ACC112 (cell line): ENCODE results near the gene KYAT1.
"Not testable (repeated sequence)": the region's sequence is repeated elsewhere in the genome, so short reads cannot be mapped to it uniquely, and the experiment has no call there.

ENCODE experiments used
- H2AFZ ChIP-seq: fragments of 200-600 bp; sonication (generic); one replicate; pipeline ENCODE4 v1.6.0; 2017; ENCODE audit warnings: antibody characterized with exemption, low read length; ENCODE audit not compliant: unreplicated experiment
- H3K27ac ChIP-seq: fragments of 200-600 bp; sonication (generic); 2 replicates; pipeline ENCODE4 v1.5.1; 2014; ENCODE audit warnings: low read depth, mild to moderate bottlenecking, antibody characterized with exemption, low read length, moderate library complexity
- H3K27me3 ChIP-seq: fragments of 200-600 bp; sonication (generic); 2 replicates; pipeline ENCODE4 v1.6.1; 2014; ENCODE audit warnings: mild to moderate bottlenecking, antibody characterized with exemption, low read length, moderate library complexity, mixed read lengths; ENCODE audit not compliant: insufficient read depth
- H3K36me3 ChIP-seq: fragments of 200-600 bp; sonication (generic); 2 replicates; pipeline ENCODE4 v1.6.1; 2016; ENCODE audit warnings: mild to moderate bottlenecking, antibody characterized with exemption, low read length, moderate library complexity, mixed read lengths; ENCODE audit not compliant: insufficient read depth
- H3K4me1 ChIP-seq: fragments of 200-600 bp; sonication (generic); one replicate; pipeline ENCODE4 v1.6.1; 2016; ENCODE audit warnings: low read length, mixed read lengths; ENCODE audit not compliant: insufficient read depth, unreplicated experiment, control insufficient read depth
- H3K4me3 ChIP-seq: fragments of 200-600 bp; sonication (generic); 2 replicates; pipeline ENCODE4 v1.5.1; 2014; ENCODE audit warnings: mild to moderate bottlenecking, low read depth, low read length
- H3K79me2 ChIP-seq: fragments of 200-600 bp; sonication (generic); one replicate; pipeline ENCODE4 v1.6.0; 2016; ENCODE audit warnings: low read length; ENCODE audit not compliant: control insufficient read depth, unreplicated experiment, insufficient read depth

The KYAT1 gene

DNA sequence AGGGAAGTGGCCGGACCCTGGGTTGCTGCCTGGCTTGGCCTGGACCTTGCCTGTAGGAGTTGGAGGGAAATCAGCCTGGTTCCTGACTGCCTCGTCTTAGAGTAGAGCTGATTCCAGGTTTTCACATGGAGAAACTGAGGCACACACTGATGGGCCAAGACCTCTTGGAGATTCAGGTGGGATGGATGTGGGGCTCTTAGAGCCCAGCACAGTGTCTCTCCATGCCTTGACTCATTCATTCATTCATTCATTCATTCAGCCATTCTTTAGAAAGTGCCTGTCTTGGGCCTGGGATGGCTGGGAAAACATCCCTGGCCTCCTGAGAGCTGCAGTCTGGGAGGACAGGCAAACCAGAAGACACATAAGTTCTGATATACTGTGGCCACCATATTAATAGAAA lies 2.4 kb upstream of the KYAT1 start:
- H3K27me3 ChIP-seq, result no peaks in the 10 kb centered on the region
- H3K4me1 ChIP-seq, result peaks cover 25% of the 10 kb centered on the region
- no peak overlapping the region for H3K27ac ChIP-seq
- no peak overlapping the region for H2AFZ ChIP-seq
- H3K79me2 ChIP-seq, result peaks cover 70% of the 10 kb centered on the region
- peaks cover 5% of the 10 kb centered on the region for H3K36me3 ChIP-seq
- peak overlapping the region; percentile 97 for H3K4me3 ChIP-seq

DNA sequence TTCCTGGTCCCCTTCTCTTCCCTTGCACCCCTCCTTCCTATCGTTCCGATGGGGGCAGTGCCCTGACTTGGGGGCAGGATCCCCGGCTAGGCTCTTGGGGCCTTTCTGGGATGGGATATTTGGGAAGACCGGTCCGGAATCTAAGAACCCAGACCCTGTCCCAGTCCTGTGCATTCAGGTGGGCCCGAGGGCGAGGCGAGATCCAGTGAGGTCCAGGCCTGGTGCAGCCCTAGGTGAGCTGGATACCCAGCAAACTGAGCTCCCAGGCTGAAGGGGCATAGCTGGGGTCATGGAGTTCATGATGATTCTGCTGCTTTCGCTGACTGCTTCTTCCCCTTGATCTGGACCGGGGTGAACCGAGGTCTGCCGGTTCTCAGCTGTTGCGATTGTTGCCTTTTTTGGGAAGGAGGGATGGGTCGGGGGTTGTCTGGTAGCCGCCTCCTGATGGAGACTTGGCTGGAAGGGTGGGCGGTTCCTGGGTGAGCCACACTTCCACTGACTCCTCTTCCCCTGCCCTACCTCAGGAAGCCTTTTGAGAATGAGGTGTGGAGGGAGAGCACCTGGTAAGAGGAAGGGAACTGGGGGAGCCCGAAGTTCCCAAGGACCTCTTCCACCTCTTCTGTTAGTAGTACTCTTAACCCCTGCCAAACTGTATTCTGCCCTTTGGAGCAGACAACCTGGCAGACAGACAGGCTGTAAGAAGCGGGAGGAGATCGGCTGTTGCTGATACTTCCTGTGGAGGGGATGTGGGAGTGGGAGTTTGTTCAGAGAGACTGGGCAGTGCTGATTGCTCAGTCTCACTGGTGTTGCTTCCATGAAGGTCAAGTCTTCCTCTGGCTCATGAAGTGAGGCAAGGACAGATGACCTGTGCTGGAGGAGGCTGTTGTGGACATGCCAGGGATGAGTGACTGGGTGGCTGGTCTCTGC lies 1.2 kb upstream of the KYAT1 start:
- Histone ChIP-seq H3K27ac (peak overlapping the region; percentile 69), H3K36me3 (no peaks in the 10 kb centered on the region), H3K27me3 (no peaks in the 10 kb centered on the region), H3K4me3 (peak overlapping the region; percentile 97), H3K79me2 (peaks cover 58% of the 10 kb centered on the region), H2AFZ (peak overlapping the region; percentile 20), H3K4me1 (peaks cover 18% of the 10 kb centered on the region)

DNA sequence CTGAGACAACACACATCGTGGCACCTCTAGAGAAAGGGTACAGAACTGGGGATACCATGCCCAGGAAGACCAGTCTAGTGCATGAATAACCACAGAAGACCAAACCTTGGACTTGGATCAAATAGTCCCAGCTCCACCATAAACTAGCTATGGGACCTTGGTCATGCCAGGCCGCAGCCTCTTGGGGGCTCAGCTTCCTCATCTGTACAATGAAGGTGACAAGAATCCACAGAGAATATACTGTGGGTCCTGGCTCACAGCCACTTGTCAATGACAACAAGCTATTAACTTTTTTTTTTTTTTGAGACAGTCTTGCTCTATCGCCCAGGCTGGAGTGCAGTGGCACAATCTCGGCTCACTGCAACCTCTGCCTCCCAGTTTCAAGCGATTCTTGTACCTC lies 3.9 kb downstream of the KYAT1 start:
- Histone ChIP-seq H3K36me3 (no peaks in the 10 kb centered on the region), H3K27ac (no peak overlapping the region), H2AFZ (no peak overlapping the region), H3K4me1 (peaks cover 16% of the 10 kb centered on the region), H3K79me2 (peaks cover 22% of the 10 kb centered on the region), H3K4me3 (no peak overlapping the region), H3K27me3 (no peaks in the 10 kb centered on the region)

DNA sequence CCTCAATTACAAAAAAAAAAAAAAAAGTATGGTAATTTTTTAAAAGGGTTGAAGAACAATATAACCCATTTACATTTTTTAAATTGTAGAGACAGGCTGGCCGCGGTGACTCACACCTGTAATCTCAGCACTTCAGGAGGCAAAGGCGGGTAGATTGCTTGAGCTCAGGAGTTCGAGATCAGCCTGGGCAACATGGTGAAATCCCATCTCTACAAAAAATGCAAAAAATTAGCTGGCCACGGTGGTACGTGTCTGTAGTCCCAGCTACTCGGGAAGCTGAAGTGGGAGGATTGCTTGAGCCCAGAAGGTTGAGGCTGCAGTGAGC lies 10.8 kb downstream of the KYAT1 start:
- not testable (repeated sequence) for H3K27me3 ChIP-seq, H3K27ac ChIP-seq, H3K36me3 ChIP-seq, H3K79me2 ChIP-seq, H3K4me3 ChIP-seq, H2AFZ ChIP-seq
- peaks cover 13% of the 10 kb centered on the region for H3K4me1 ChIP-seq

DNA sequence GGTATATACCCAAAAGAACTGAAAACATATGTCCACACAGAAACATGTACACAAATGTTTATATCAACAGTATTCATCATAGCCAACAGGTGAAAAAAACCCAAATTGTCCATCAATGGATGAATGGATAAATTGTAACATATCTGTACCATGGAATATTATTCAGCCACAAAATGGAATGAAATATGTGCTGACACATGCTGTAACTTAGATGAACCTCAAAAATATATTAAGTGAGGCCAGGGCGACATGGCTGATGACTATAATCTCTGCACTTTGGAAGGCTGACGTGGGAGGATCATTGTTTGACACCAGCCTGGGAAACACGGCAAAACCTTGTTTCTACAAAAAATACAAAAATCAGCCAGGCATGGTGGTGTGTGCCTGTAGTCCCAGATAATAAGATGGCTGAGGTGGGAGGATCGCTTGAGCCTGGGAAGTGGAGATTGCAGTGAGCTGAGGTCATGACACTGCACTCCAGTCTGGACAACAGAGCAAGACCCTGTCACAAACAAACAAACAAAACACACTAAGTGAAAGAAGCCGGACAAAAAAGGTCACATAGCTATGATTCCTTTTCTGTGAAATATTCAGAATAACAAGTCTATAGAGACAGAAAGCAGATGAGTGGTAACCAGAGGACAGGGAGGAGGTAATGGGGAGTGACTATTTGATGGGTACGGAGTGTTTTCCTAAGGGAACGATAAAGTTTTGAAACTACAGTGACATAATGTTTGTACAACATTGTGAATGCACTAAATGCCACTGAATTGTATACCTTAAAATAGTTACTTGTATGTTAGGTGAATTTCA lies 11.4 kb downstream of the KYAT1 start:
- Histone ChIP-seq H3K4me3 (no peak overlapping the region), H2AFZ (no peak overlapping the region), H3K36me3 (no peaks in the 10 kb centered on the region), H3K79me2 (no peaks in the 10 kb centered on the region), H3K4me1 (peaks cover 7% of the 10 kb centered on the region), H3K27me3 (no peaks in the 10 kb centered on the region), H3K27ac (no peak overlapping the region)

DNA sequence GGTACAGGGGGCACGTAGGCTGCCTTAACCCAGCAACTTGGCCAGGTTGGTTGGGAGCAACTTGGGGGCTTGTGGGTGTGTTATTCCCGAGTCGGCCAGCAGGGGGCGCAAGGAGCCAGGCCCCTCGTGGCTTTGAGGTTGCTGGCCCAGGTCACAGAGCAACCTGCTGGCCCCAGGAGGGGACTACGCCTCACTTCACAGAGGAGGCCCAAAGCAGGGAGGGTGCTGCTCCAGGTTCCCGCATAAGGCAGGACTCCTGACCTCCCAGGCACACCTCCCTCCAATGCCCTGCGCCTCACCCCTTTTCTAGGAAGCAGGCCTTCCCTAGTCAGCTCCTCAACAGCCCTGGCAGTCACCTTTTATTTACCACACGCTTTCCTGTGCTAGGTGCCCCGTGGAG lies 18.1 kb downstream of the KYAT1 start:
- H3K27ac ChIP-seq, result no peak overlapping the region
- H3K79me2 ChIP-seq, result no peaks in the 10 kb centered on the region

DNA sequence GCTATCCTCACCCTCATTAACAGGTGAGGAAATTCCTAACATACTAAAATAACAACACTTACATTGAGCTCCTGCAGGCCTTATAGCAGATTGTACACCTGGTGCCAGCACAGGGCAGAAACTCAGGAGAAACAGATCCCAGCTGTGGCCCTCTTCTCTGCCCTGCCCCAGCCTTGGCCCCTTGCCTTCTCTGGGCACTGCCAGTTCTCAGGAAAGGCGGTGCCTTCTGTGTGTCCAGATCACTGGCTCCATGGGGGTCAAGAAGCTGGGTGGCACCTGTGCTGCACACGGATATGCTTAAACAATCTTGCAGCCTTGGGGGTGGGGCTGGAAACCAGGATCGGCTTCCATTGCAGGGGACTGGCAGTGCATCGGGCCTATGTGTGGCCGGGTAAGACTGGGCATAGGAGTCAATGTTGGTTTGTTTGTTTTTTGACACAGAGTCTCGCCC lies 19.3 kb downstream of the KYAT1 start:
- Histone ChIP-seq H3K27me3 (no peaks in the 10 kb centered on the region), H3K4me3 (no peak overlapping the region), H3K27ac (no peak overlapping the region), H3K4me1 (peaks cover 6% of the 10 kb centered on the region), H2AFZ (no peak overlapping the region), H3K79me2 (no peaks in the 10 kb centered on the region), H3K36me3 (no peaks in the 10 kb centered on the region)

More for the DNA sequence above, 18.1 kb downstream of the KYAT1 start:
- H3K36me3 ChIP-seq, result no peaks in the 10 kb centered on the region
- H2AFZ ChIP-seq, result no peak overlapping the region
- H3K4me1 ChIP-seq, result peaks cover 6% of the 10 kb centered on the region
- no peak overlapping the region for H3K4me3 ChIP-seq
- no peaks in the 10 kb centered on the region for H3K27me3 ChIP-seq

DNA sequence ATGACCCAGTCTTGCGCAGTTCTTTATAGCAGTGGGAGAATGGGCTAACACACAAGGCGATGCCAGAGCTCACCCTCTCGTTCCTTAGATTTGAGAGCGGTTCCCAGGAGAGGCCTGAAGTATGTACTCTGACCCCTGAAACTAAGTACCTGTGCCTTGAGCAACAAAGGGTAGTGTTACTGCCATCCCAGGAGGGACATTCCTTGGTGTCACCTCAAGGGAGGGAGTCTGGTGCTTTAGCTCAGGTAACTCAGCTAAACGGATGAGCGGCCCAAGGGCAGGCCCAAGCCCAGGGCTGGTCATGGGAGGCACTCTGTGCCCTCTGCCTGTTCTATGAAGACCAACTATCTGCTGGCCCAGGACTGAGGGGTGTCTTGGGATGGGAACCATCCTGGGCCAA lies 20.2 kb downstream of the KYAT1 start:
- H3K4me3 ChIP-seq, result no peak overlapping the region
- H3K27me3 ChIP-seq, result no peaks in the 10 kb centered on the region
- H3K79me2 ChIP-seq, result no peaks in the 10 kb centered on the region
- no peak overlapping the region for H3K27ac ChIP-seq
- H2AFZ ChIP-seq, result no peak overlapping the region
- H3K4me1 ChIP-seq, result peaks cover 6% of the 10 kb centered on the region
- no peaks in the 10 kb centered on the region for H3K36me3 ChIP-seq

DNA sequence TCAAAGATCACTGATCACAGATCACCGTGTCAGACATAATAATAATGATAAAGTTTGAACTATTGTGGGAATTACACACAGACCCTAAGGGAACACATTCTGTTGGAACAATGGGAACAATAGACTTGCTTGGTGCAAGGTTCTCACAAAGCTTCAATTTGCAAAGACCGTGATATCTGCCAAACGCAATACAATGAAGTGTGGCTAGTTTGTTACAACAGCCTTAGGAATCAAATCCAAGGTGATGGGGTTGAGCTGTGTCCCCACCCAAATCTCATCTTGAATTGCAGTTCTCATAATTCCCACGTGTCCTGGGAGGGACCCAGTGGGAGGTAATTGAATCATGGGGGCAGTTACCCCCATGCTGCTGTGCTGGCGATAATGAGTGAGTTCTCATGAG lies 20.8 kb downstream of the KYAT1 start:
- Histone ChIP-seq H2AFZ (no peak overlapping the region), H3K4me3 (no peak overlapping the region), H3K79me2 (no peaks in the 10 kb centered on the region), H3K27me3 (no peaks in the 10 kb centered on the region), H3K4me1 (peaks cover 6% of the 10 kb centered on the region), H3K27ac (no peak overlapping the region), H3K36me3 (no peaks in the 10 kb centered on the region)

DNA sequence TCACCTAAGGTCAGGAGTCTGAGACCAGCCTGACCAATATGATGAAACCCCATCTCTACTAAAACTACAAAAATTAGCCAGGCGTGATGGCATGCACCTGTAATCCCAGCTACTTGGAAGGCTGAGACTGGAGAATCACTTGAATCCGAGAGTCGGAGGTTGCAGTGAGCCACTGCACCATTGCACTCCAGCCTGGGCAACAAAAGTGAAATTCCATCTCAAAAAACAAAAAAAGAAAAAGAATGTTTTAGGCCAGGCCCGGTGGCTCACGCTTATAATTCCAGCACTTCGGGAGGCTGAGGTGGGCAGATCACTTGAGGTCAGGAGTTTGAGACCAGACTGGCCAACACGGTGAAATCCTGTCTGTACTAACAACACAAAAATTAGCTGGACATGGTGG lies 23.3 kb downstream of the KYAT1 start:
- not testable (repeated sequence) for H3K27ac ChIP-seq, H3K4me1 ChIP-seq, H3K79me2 ChIP-seq, H3K36me3 ChIP-seq, H3K4me3 ChIP-seq, H2AFZ ChIP-seq, H3K27me3 ChIP-seq

DNA sequence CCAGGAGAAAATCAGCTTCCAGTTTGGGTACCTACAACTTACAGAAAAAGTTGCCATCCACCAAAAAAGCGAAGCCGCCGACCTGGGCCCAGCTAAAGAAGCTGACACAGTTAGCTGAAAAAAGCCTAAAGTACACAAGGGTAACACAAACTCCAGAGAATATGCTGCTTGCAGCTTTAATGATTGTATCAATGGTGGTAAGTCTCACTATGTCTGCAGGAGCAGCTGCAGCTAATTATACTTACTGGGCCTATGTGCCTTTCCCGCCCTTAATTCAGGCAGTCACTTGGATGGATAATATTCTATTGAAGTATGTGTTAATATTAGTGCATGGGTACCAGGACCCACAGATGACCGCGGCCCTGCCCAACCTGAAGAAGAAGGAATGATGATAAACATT lies 27.3 kb downstream of the KYAT1 start:
- H2AFZ ChIP-seq, H3K36me3 ChIP-seq, H3K79me2 ChIP-seq, H3K4me3 ChIP-seq, H3K27ac ChIP-seq, H3K27me3 ChIP-seq, H3K4me1 ChIP-seq: not testable (repeated sequence)
